Common myeloid progenitor, CD34-positive (primary cell): ENCODE measurements around the gene BMF.

Experiments used
- CTCF ChIA-PET: fragments of 350-600 bp; sonication (Branson Sonifier 250); formaldehyde crosslinking; loops from one replicate; lab custom pipeline; 2021; ENCODE audit warnings: antibody characterized with exemption; lab: Charles Lee
- POLR2A ChIA-PET: fragments of 350-600 bp; sonication (Branson Sonifier 250); formaldehyde crosslinking; loops from one replicate; lab custom pipeline; 2021; ENCODE audit warnings: antibody characterized with exemption; lab: Charles Lee
- DNase-seq, 3 donors: peaks; one replicate each; pipeline versions ENCODE4 v3.0.0 to v3.0.0-alpha.2; 2013
- H3K27ac ChIP-seq, 2 experiments: 1 replicate in 1 of 2; 2 replicates in 1 of 2; pipeline ENCODE4 v1.7.0; 2013; ENCODE audit warnings: inconsistent platforms in 2 of 2, low read length in 2 of 2, mild to moderate bottlenecking in 2 of 2, low read depth in 1 of 2, moderate library complexity in 1 of 2; ENCODE audit not compliant: severe bottlenecking in 2 of 2, insufficient read depth in 1 of 2, poor library complexity in 1 of 2
- H3K27me3 ChIP-seq, 5 experiments: replicated peaks in 2 of 5; 1 replicate in 3 of 5; 2 replicates in 2 of 5; pipeline versions ENCODE4 v1.6.1 to v1.7.0; 2013; ENCODE audit warnings: low read length in 4 of 5, mild to moderate bottlenecking in 2 of 5, moderate library complexity in 2 of 5, inconsistent platforms in 1 of 5; ENCODE audit not compliant: insufficient read depth in 5 of 5, control insufficient read depth in 4 of 5
- H3K36me3 ChIP-seq, 4 experiments: 1 replicate in 2 of 4; 2 replicates in 2 of 4; pipeline versions ENCODE4 v1.6.1 to v1.7.0; 2013; ENCODE audit warnings: low read length in 3 of 4, control low read depth in 1 of 4, mild to moderate bottlenecking in 1 of 4; ENCODE audit not compliant: control insufficient read depth in 4 of 4, insufficient read depth in 4 of 4
- H3K4me1 ChIP-seq, 4 experiments: 1 replicate in 3 of 4; 2 replicates in 1 of 4; pipeline versions ENCODE4 v1.6.1 to v1.7.1; 2013; ENCODE audit warnings: low read length in 3 of 4, mild to moderate bottlenecking in 3 of 4, control low read depth in 1 of 4, inconsistent platforms in 1 of 4, moderate library complexity in 1 of 4; ENCODE audit not compliant: control insufficient read depth in 4 of 4, insufficient read depth in 4 of 4; ENCODE audit errors: control extremely low read depth in 1 of 4
- H3K4me3 ChIP-seq, 7 experiments: 1 replicate in 4 of 7; 2 replicates in 3 of 7; pipeline versions ENCODE4 v1.5.1 to v1.7.0; 2013; ENCODE audit warnings: mild to moderate bottlenecking in 7 of 7, low read length in 6 of 7, moderate library complexity in 6 of 7, inconsistent platforms in 2 of 7, low read depth in 2 of 7, control low read depth in 1 of 7; ENCODE audit not compliant: insufficient read depth in 4 of 7, control insufficient read depth in 1 of 7; ENCODE audit errors: extremely low read depth in 1 of 7
- H3K9me3 ChIP-seq, 5 experiments: 1 replicate in 4 of 5; 2 replicates in 1 of 5; pipeline versions ENCODE4 v1.6.1 to v1.7.1; 2013; ENCODE audit warnings: low read length in 4 of 5, mild to moderate bottlenecking in 2 of 5, inconsistent platforms in 1 of 5, low read depth in 1 of 5, moderate library complexity in 1 of 5; ENCODE audit not compliant: control insufficient read depth in 4 of 5, insufficient read depth in 2 of 5; ENCODE audit errors: control extremely low read depth in 1 of 5
- WGBS: methylation state at CpG from one replicate; pipeline ENCODE4 v1.1.5; 2013; ENCODE audit not compliant: insufficient coverage; 5-methylcytosine and 5-hydroxymethylcytosine counted together

Gene BMF

GRCh38 chr15:40088929-40089755 is 19.5 kb downstream of the BMF start:
- H3K4me3 ChIP-seq = no peak overlapping the region
- no peaks in the 10 kb centered on the region for H3K27me3 ChIP-seq
- CTCF ChIA-PET = interaction anchor here (0.7 to 11.8 kb wide), 4 partner anchors 9 to 172 kb away, joined by 3 to 117 read pairs (median 12); partner anchors contain the start of gene BMF
- H3K4me1 ChIP-seq = peaks cover 0 to 49% (median 25%) of the 10 kb centered on the region in 4 experiments
- H3K27ac ChIP-seq = no peak overlapping the region
- no peak for DNase-seq
- peaks cover 0 to 21% (median 12%) of the 10 kb centered on the region in 4 experiments for H3K36me3 ChIP-seq
- WGBS = 100% methylated on average over 1 of the region's 7 CpGs
- POLR2A ChIA-PET = no interaction called here
- no peaks in the 10 kb centered on the region for H3K9me3 ChIP-seq

- peaks cover 0 to 45% (median 19%) of the 10 kb centered on the region in 4 experiments for H3K4me1 ChIP-seq
- no peak for DNase-seq
- H3K4me3 ChIP-seq = no peak overlapping the region
- ChIA-PET POLR2A (no interaction called here), CTCF (interaction anchor here (1.0 to 11.8 kb wide), 6 partner anchors 8 to 41 kb away, joined by 3 to 117 read pairs (median 7); partner anchors contain the start of gene BMF)
- no peaks in the 10 kb centered on the region for H3K9me3 ChIP-seq
- no peak overlapping the region for H3K27ac ChIP-seq
- no peaks in the 10 kb centered on the region for H3K27me3 ChIP-seq
- WGBS = 93% methylated on average over 7 of the region's 9 CpGs
- peaks cover 0 to 21% (median 11%) of the 10 kb centered on the region in 4 experiments for H3K36me3 ChIP-seq
These were observed 20.4 kb downstream of the BMF start for GRCh38 chr15:40087991-40088928.

GRCh38 chr15:40087068-40087810 is 21.4 kb downstream of the BMF start:
- no peaks in the 10 kb centered on the region for H3K27me3 ChIP-seq
- peaks cover 0 to 45% (median 13%) of the 10 kb centered on the region in 4 experiments for H3K4me1 ChIP-seq
- CTCF ChIA-PET = interaction anchor here (0.9 to 11.8 kb wide), 8 partner anchors 9 to 42 kb away, joined by 3 to 117 read pairs (median 6); partner anchors contain the start of gene BMF
- H3K27ac ChIP-seq = no peak overlapping the region
- POLR2A ChIA-PET = no interaction called here
- no peak for DNase-seq
- H3K4me3 ChIP-seq = no peak overlapping the region
- 59% methylated on average over 3 of the region's 14 CpGs for WGBS
- H3K36me3 ChIP-seq = peaks cover 0 to 21% (median 11%) of the 10 kb centered on the region in 4 experiments
- no peaks in the 10 kb centered on the region for H3K9me3 ChIP-seq

- no peak overlapping the region for H3K4me3 ChIP-seq
- no peaks in the 10 kb centered on the region for H3K9me3 ChIP-seq
- WGBS = 93% methylated on average over 6 of the region's 10 CpGs
These were observed 23.4 kb downstream of the BMF start for GRCh38 chr15:40085266-40085665.

GRCh38 chr15:40084650-40085049 is 24.0 kb downstream of the BMF start:
- H3K4me1 ChIP-seq = peaks cover 7 to 55% (median 24%) of the 10 kb centered on the region in 4 experiments
- no peak overlapping the region for H3K27ac ChIP-seq
- no peaks in the 10 kb centered on the region for H3K27me3 ChIP-seq
- no peak overlapping the region for H3K4me3 ChIP-seq
- ChIA-PET CTCF (interaction anchor here (1.0 to 3.6 kb wide), 4 partner anchors 7 to 133 kb away, joined by 3 to 15 read pairs (median 4); no protein-coding TSS in a partner anchor), POLR2A (no interaction called here)
- WGBS = 93% methylated on average over 9 of the region's 9 CpGs
- no peak for DNase-seq
- peaks cover 0 to 4% (median 0%) of the 10 kb centered on the region in 4 experiments for H3K36me3 ChIP-seq
- H3K9me3 ChIP-seq = no peaks in the 10 kb centered on the region

More at GRCh38 chr15:40085266-40085665, 23.4 kb downstream of the BMF start:
- Histone ChIP-seq H3K27me3 (no peaks in the 10 kb centered on the region), H3K27ac (no peak overlapping the region), H3K36me3 (peaks cover 0 to 7% (median 5%) of the 10 kb centered on the region in 4 experiments), H3K4me1 (peaks cover 7 to 55% (median 23%) of the 10 kb centered on the region in 4 experiments)
- ChIA-PET POLR2A (no interaction called here), CTCF (interaction anchor here (1.0 to 2.6 kb wide), 3 partner anchors 11 to 132 kb away, joined by 3 to 8 read pairs (median 4); no protein-coding TSS in a partner anchor)
- peak in 1 of 3 donors; percentile 26 for DNase-seq
